OCI-LY7 (cell line): ENCODE data around the gene SEZ6L2. TPM values are rescaled to one million over a fixed set of nuclear protein-coding genes. Genes with fewer than 3 reads are reported as not detected.
"Not testable (repeated sequence)": the region's sequence is repeated elsewhere in the genome, so short reads cannot be mapped to it uniquely, and the experiment has no call there.

Experiments
- BruUV-seq: library from RNA; stranded (reverse); fragments of 400-500 nt; replicated peaks from 2 replicates; lab custom pipeline; 2021; lab: Mats Ljungman, UMichigan
- CTCF ChIA-PET: fragments of 300-600 bp; sonication (Branson Sonifier 250); formaldehyde crosslinking; loops from one replicate; lab custom pipeline; 2022; ENCODE audit warnings: antibody characterized with exemption; ENCODE audit not compliant: unreplicated experiment; lab: Charles Lee
- POLR2A ChIA-PET: fragments of 300-600 bp; sonication (Branson Sonifier 250); formaldehyde crosslinking; loops from one replicate; lab custom pipeline; 2022; ENCODE audit warnings: antibody characterized with exemption; lab: Charles Lee
- DNase-seq: peaks from one replicate; pipeline ENCODE4 v3.0.0-alpha.2; 2015; ENCODE audit warnings: low spot score
- H2AFZ ChIP-seq: fragments of 200-600 bp; sonication (generic), shearing (Covaris generic); 2 replicates; pipeline ENCODE4 v1.6.1; 2014; ENCODE audit warnings: mild to moderate bottlenecking, antibody characterized with exemption, low read length, moderate library complexity
- H3K27ac ChIP-seq: fragments of 200-600 bp; sonication (generic); 2 replicates; pipeline ENCODE4 v1.5.1; 2014; ENCODE audit warnings: mixed run types, low read depth, mild to moderate bottlenecking, moderate library complexity, low read length, inconsistent platforms; ENCODE audit not compliant: poor library complexity, severe bottlenecking
- H3K36me3 ChIP-seq: fragments of 200-600 bp; sonication (generic); 2 replicates; pipeline ENCODE4 v1.6.1; 2014; ENCODE audit warnings: mild to moderate bottlenecking, antibody characterized with exemption, low read length, moderate library complexity, mixed read lengths; ENCODE audit not compliant: insufficient read depth
- H3K4me1 ChIP-seq: fragments of 200-600 bp; sonication (generic); 2 replicates; pipeline ENCODE4 v1.5.1; 2014; ENCODE audit warnings: mild to moderate bottlenecking, low read length; ENCODE audit not compliant: insufficient read depth, poor library complexity, severe bottlenecking
- H3K4me2 ChIP-seq: fragments of 200-600 bp; sonication (generic); 2 replicates; pipeline ENCODE4 v1.6.1; 2014; ENCODE audit warnings: mild to moderate bottlenecking, low read length
- H3K4me3 ChIP-seq: fragments of 200-600 bp; sonication (generic); 2 replicates; pipeline ENCODE4 v1.5.1; 2014; ENCODE audit warnings: mild to moderate bottlenecking, low read depth, low read length; ENCODE audit not compliant: poor library complexity, severe bottlenecking
- H3K79me2 ChIP-seq: fragments of 200-600 bp; sonication (generic); 2 replicates; pipeline ENCODE4 v1.6.1; 2016; ENCODE audit warnings: low read depth, mild to moderate bottlenecking, low read length, moderate library complexity, mixed read lengths; ENCODE audit not compliant: insufficient read depth
- H3K9me2 ChIP-seq: fragments of 200-600 bp; sonication (generic); 2 replicates; pipeline ENCODE4 v1.6.1; 2016; ENCODE audit warnings: mild to moderate bottlenecking, low read length, mixed read lengths; ENCODE audit not compliant: insufficient read depth
- H3K9me3 ChIP-seq: fragments of 200-600 bp; sonication (generic); 2 replicates; pipeline ENCODE4 v1.6.1; 2014; ENCODE audit warnings: mild to moderate bottlenecking, mixed run types, low read length, mixed read lengths
- H4K20me1 ChIP-seq: fragments of 200-600 bp; sonication (generic); 2 replicates; pipeline ENCODE4 v1.6.1; 2014; ENCODE audit warnings: mild to moderate bottlenecking, antibody characterized with exemption, low read length, moderate library complexity, mixed read lengths; ENCODE audit not compliant: insufficient read depth
- EZH2phosphoT487 ChIP-seq: fragments of 200-600 bp; sonication (generic); IDR thresholded peaks from 2 replicates; pipeline ENCODE4 v1.6.1; 2018; ENCODE audit warnings: low read depth, borderline replicate concordance, mild to moderate bottlenecking, mixed run types, antibody characterized with exemption, low read length, moderate library complexity, mixed read lengths
- intact Hi-C: fragments of 100-400 bp; cut with micrococcal nuclease; formaldehyde crosslinking; loops from one replicate; pipeline ENCODE4 v1.10.0; 2022; ENCODE audit not compliant: unreplicated experiment
- total RNA-seq, 2 experiments: library from RNA; depleted of rRNA in 1 of 2; stranded (reverse); fragments of >200 nt in 1 of 2; shearing (Covaris generic) in 1 of 2; gene quantifications; 2 replicates each; pipeline ENCODE4 v1.2.3, GENCODE V29; 2014 to 2022
- TF ChIP-seq, protein P1 (sequence below): fragments of 200-600 bp; sonication (generic); conservative IDR thresholded peaks from 2 replicates; pipeline ENCODE4 v1.5.1; 2014; ENCODE audit warnings: mild to moderate bottlenecking, antibody characterized with exemption, low read length, moderate library complexity, mixed read lengths

Gene SEZ6L2
- total RNA-seq, 2 experiments from 2014 or later = 0.98 to 1.0 TPM

DNA sequence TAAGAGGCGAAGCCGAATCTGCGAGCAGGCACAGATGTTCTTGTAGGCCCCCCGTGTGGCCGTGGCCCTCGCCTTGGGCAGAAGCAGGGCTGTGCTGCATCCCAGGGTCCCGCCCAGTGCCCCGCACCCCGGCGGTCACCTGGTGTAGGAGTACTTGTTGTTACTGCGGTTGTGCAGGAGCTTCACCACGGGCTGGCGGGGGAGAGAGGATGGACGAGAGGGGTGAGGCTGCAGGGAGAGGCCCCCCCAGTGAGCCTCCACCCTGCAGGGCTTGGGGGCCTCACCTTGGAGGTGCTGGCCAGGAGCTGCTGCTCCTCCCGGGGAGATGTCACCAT lies 12.3 kb upstream of the SEZ6L2 start:
- Histone ChIP-seq H3K4me3 (no peak overlapping the region), H3K79me2 (no peaks in the 10 kb centered on the region), H2AFZ (no peak overlapping the region), H3K36me3 (no peaks in the 10 kb centered on the region), H3K27ac (no peak overlapping the region), H4K20me1 (no peaks in the 10 kb centered on the region), H3K9me2 (no peaks in the 10 kb centered on the region), H3K4me1 (no peaks in the 10 kb centered on the region), H3K4me2 (no peak overlapping the region), H3K9me3 (no peaks in the 10 kb centered on the region)
- DNase-seq = no peak
- intact Hi-C loops = no loop called here
- no TSS peak for BruUV-seq
- no peak for TF ChIP-seq EZH2phosphoT487
- TF ChIP-seq, protein P1, sequence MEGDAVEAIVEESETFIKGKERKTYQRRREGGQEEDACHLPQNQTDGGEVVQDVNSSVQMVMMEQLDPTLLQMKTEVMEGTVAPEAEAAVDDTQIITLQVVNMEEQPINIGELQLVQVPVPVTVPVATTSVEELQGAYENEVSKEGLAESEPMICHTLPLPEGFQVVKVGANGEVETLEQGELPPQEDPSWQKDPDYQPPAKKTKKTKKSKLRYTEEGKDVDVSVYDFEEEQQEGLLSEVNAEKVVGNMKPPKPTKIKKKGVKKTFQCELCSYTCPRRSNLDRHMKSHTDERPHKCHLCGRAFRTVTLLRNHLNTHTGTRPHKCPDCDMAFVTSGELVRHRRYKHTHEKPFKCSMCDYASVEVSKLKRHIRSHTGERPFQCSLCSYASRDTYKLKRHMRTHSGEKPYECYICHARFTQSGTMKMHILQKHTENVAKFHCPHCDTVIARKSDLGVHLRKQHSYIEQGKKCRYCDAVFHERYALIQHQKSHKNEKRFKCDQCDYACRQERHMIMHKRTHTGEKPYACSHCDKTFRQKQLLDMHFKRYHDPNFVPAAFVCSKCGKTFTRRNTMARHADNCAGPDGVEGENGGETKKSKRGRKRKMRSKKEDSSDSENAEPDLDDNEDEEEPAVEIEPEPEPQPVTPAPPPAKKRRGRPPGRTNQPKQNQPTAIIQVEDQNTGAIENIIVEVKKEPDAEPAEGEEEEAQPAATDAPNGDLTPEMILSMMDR = no peak
- ChIA-PET CTCF (no interaction called here), POLR2A (no interaction called here)

GRCh38 chr16:29910819-29911675 lies 11.7 kb upstream of the SEZ6L2 start:
- Histone ChIP-seq H3K36me3 (no peaks in the 10 kb centered on the region), H3K4me2 (no peak overlapping the region), H3K4me3 (no peak overlapping the region), H3K4me1 (no peaks in the 10 kb centered on the region), H2AFZ (no peak overlapping the region), H3K27ac (no peak overlapping the region), H3K9me3 (no peaks in the 10 kb centered on the region), H3K9me2 (no peaks in the 10 kb centered on the region), H3K79me2 (no peaks in the 10 kb centered on the region), H4K20me1 (no peaks in the 10 kb centered on the region)
- no peak for DNase-seq
- ChIA-PET CTCF (no interaction called here), POLR2A (interaction anchor here (0.5 kb wide), 1 partner anchor 163 kb away, joined by 4 read pairs; no protein-coding TSS in a partner anchor)
- intact Hi-C loops = no loop called here
- no TSS peak for BruUV-seq
- TF ChIP-seq, protein P1 = no peak
- no peak for TF ChIP-seq EZH2phosphoT487

DNA sequence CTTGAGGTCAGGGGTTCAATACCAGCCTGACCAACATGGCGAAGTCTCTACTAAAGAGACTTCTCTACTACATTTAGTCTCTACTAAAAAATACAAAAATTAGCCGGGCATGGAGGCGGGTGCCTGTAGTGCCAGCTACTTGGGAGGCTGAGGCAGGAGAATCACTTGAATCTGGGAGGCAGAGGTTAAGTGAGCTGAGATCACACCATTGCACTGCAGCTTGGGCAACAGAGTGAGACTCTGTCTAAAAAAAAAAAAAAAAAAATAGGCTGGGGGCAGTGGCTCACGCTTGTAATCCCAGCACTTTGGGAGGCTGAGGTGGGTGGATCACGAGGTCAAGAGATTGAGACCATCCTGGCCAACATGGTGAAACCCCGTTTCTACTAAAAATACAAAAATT lies 10.5 kb upstream of the SEZ6L2 start:
- POLR2A ChIA-PET = interaction anchor here (0.5 to 0.6 kb wide), 2 partner anchors 42 to 161 kb away, joined by 3 to 4 read pairs; no protein-coding TSS in a partner anchor
- H3K4me3 ChIP-seq, H3K9me3 ChIP-seq, intact Hi-C loops, H3K36me3 ChIP-seq, DNase-seq, H3K79me2 ChIP-seq, H2AFZ ChIP-seq, H3K27ac ChIP-seq, H3K4me2 ChIP-seq, H4K20me1 ChIP-seq, H3K9me2 ChIP-seq, H3K4me1 ChIP-seq, BruUV-seq: not testable (repeated sequence)
- CTCF ChIA-PET = interaction anchor here (1.0 kb wide), 1 partner anchor 9 kb away, joined by 4 read pairs; the partner anchor contains the start of gene ASPHD1
